ENCODE measurements around the gene CACNA2D2.

DNA sequence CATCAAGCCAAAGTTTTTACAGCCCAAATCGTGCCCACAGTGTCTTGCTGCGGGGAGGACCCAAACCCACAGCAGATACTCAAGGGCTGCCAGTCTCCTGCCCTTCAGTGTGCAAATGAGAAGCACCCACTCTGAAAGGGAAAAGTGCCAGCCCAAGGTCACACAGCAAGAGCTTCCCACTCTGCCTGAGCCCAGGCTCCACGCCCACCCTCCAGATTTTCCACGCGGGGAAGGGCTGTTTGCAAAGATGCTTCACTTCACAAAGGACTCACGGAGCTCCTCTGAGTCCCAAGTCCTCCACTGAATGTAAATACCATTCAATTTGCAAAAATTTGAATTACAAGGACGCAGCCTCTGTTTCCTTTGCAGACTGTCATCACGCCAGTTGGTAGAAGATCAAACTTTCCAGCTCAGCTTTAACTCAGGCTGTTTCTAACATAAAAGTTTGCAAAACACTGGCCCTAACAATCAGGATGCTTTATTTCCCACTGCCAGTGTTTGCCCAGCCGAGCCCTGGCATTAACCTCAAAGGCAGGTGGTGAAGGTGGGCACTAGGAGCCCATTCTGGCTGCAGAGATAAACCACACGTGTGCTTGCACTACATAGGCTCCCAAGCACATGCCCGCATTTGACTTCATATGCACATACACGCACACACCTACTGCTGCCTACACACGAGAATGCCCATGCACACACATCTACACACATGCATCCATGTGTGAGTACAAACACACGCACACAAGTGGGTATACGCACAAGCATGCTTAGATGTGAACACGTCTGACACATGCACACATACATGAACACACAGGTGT lies 7.6 kb downstream of the CACNA2D2 start:
- TF ChIP-seq, protein P1, sequence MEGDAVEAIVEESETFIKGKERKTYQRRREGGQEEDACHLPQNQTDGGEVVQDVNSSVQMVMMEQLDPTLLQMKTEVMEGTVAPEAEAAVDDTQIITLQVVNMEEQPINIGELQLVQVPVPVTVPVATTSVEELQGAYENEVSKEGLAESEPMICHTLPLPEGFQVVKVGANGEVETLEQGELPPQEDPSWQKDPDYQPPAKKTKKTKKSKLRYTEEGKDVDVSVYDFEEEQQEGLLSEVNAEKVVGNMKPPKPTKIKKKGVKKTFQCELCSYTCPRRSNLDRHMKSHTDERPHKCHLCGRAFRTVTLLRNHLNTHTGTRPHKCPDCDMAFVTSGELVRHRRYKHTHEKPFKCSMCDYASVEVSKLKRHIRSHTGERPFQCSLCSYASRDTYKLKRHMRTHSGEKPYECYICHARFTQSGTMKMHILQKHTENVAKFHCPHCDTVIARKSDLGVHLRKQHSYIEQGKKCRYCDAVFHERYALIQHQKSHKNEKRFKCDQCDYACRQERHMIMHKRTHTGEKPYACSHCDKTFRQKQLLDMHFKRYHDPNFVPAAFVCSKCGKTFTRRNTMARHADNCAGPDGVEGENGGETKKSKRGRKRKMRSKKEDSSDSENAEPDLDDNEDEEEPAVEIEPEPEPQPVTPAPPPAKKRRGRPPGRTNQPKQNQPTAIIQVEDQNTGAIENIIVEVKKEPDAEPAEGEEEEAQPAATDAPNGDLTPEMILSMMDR (IDR thresholded peaks at IDR 0.05; ENCODE audit: low read length): no peak
- TF ChIP-seq EZH2 (IDR thresholded peaks at IDR 0.05; ENCODE audit: borderline replicate concordance, low read length): no peak

Data from OCI-LY1 (cell line).